Measurements from ENCODE around the gene IP6K2.

Gene IP6K2

GRCh38 chr3:48688737-48689075 lies 28.3 kb downstream of the IP6K2 start:
- no peak for DNase-seq (ENCODE audit: low read depth)

GRCh38 chr3:48688032-48688736 lies 28.8 kb downstream of the IP6K2 start:
- DNase-seq (ENCODE audit: low read depth) = no peak

DNA sequence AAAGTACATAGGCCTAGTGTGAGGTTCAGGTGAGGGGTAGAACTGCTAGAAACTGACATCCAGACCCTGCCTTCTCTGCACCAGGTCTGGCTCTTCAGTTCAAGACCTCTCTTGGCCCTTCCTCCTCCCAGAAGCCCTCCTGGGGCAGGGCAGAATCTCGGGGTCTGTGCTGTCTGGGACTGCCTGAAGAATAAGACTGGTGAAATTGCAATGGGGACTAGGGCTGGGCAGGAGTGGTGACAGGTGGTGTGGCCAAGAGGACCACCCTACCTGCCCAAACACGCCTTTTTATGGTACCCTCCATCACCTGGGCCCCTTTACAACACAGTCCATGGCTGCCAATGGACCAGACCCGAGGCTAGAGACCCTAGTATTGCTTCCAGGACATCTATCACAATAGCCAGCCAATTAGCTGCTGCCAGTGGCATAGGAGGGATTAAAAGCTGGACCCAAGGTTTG lies 29.8 kb downstream of the IP6K2 start:
- DNase-seq (ENCODE audit: low read depth) = no peak

GRCh38 chr3:48686538-48687219 lies 30.3 kb downstream of the IP6K2 start:
- no peak for DNase-seq (ENCODE audit: low read depth)

- DNase-seq (ENCODE audit: low read depth) = peak; percentile 85
Observed at GRCh38 chr3:48685603-48686511, 31.2 kb downstream of the IP6K2 start, which contains the start of gene NCKIPSD. TSS of gene NCKIPSD (minus strand) at chr3:48685915. CDS start at chr3:48685807, 108 bp downstream.

GRCh38 chr3:48685293-48685602 lies 31.8 kb downstream of the IP6K2 start:
- DNase-seq (ENCODE audit: low read depth) = no peak

DNA sequence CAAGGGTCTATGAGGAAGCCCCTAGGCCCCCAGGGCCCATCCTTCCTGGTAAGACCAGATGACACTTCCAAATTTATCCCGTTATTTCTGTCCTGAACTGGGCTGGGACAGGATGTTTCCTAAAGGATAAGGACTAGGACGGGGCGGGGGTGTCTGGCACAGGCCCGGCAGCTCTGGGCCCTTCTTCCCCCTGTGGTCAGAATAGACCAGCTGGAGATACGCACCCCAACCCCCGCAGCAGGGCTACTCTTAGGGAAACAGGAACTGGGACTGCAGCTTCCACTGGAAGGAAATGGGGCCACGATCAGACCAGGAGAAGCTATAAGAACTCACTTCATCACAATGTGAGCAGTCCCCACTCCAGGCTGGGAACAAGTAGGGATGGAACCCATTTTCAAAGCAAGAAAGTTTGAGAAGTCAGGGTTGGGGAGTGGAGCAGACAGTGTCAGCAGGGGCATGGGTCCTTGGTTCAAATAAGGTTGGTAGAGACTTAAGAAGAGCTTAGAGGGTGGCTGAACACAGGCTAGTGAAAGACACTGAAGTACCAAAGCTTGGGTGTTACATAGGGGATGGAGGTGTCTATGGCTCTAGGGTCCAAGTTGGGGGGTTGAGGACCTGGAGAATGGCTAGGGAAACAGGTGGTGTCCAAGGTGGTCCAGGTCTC lies 32.4 kb downstream of the IP6K2 start:
- DNase-seq (ENCODE audit: low read depth) = no peak

DNA sequence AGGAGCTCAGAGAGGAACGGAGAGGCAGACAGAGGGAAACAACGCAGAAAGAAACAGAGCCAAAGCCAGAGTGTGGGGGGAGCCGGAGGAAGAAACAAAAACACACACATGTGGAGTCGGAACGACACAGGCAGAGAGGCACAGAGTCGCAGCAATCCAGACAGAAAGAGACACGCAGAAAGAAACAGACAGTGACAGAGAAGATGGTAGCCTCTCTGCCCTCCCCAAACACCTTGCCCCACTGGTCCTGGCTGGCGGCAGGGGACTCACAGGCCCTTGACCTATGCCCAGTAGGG lies 33.0 kb downstream of the IP6K2 start:
- DNase-seq (ENCODE audit: low read depth) = no peak

- DNase-seq (ENCODE audit: low read depth) = no peak
Observed at GRCh38 chr3:48682786-48683185, 34.2 kb downstream of the IP6K2 start.

GRCh38 chr3:48681974-48682610 lies 34.9 kb downstream of the IP6K2 start:
- no peak for DNase-seq (ENCODE audit: low read depth)

DNA sequence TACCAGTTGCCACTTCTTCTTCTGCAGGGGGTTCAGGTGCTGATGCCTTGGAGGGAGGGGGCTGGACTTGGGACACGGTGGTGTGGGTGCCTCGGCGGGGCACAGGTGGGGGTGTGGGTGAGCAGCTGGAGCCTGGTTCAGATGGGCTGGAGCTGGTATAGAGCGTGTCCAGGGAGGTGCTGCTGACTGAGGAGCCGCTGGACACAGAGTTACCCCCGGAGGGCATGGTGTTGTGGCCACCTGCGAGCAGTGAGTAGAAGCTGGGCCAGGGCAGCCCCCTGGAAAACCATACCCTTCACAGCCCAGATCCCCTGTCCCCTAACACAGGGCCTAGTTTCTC lies 35.5 kb downstream of the IP6K2 start:
- no peak for DNase-seq (ENCODE audit: low read depth)

DNA sequence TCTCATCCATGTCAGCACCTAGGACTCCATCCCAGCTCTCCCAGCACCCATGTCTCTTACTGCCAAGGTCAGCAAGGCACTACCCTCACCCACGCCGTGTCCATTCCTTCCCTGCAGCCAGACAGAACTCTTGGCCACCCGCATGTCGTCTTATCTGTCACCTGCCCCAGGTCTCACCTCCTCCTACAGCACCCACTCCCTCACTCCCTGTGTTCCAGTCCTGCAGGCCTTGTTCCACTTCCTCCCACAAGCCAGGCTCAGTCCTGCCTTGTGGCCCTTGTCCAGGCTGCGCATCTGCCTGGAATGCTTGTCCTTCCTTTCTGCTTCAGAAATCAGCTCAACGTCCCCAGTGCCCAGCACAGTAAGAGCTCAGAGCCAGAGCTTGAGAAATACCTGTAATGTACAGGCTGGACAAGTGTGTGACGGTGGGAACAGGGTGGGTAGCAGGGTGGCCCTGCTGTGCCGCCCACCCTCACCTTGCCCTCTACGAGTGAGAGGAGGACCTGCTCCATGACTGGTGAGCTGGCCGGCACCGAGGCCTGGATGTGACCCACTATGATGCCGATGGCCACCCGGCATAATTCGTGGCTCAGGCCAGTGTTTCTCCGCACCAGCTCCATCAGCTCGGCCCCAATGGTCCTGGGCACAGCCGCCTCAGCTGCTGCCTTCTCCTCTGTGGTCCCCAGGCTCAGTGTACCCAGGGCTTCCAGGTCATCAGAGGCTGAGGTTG lies 36.0 kb downstream of the IP6K2 start:
- no peak for DNase-seq (ENCODE audit: low read depth)

- no peak for DNase-seq (ENCODE audit: low read depth)
Observed at GRCh38 chr3:48679411-48680391, 37.3 kb downstream of the IP6K2 start.

DNA sequence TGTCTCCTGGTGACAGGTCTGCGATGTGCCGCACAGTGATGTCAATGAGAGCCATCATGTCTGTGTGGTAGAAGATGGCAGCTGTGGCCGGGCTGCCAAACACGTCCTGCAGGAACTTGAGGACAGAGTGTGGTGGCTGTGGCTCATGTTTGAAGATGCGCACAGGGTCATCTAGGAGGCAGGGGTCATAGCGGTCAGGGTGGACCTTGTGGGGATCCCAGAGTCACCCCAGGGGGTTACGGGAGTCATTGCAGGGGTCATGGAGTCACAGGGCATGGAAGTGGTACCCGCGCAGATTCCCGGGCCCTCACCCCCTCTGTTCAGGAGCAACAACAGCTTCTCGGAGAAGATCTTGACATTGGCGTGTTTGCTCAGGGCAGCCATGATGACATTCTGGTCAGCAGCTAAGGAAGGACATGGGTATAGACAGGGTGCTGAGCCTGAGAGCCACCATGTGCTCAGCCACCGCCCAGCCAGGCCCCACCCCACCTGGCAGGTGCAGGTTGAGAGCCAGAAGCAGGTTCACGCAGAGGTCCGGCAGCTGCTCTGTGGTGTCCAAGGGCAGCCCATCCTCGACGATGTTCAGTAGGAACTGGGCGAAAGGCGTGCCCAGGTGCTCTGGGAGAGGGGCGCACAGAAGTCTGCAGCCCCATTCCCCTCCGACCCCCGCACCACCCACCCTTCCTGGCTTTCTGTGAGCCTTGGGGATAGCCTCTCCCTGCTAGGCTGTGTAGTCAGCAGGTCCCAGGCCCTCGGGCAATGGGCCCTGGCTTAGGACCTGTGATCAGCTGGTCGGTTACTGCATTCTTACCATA lies 38.2 kb downstream of the IP6K2 start:
- DNase-seq (ENCODE audit: low read depth) = no peak

DNA sequence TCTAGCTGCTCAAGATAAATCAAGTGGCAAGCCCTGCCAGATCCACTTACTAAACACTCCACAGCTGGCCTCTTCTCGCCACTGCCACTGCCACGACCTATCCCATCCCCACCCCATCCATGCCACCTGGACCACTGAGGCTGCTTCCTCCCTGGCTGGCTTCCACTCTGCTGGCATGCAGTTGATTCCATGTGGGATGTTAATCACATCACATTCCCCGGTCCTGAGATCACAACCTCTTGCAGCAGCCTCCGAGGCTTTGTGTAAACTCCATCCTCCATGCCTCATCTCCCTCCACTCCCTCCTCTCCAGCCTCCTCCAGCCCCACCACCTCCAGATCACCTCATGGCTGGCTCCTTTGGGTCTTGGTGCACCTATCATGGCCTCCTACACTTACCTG lies 39.0 kb downstream of the IP6K2 start:
- DNase-seq (ENCODE audit: low read depth) = no peak

- no peak for DNase-seq (ENCODE audit: low read depth)
Observed at GRCh38 chr3:48674505-48674904, 42.5 kb downstream of the IP6K2 start.

DNA sequence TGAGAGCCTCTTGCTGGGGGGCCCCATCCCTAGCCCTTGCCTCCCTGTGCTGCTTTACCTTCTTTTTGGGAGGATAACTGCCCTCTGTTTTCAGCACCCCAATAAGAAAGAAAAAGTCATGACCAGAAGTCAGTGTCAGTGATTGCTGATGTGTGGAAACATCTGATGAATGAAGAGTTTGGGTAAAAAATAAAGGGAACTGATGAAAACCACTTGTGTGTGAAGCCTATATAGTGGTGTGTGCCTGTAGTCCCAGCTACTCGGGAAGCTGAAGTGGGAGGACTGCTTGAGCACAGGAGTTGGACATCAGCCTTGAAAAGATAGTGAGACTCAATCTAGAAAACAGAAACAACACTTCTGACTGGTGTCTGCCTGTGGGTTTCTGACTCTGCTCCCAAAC lies 44.5 kb downstream of the IP6K2 start:
- DNase-seq (ENCODE audit: low read depth) = no peak

GRCh38 chr3:48664929-48665328 lies 52.1 kb downstream of the IP6K2 start:
- no peak for DNase-seq (ENCODE audit: low read depth)

- no peak for DNase-seq (ENCODE audit: low read depth)
Observed at GRCh38 chr3:48664313-48664644, 52.7 kb downstream of the IP6K2 start.
